ENCODE data around the gene LBX2. TPM values are rescaled to one million over a fixed set of nuclear protein-coding genes. Genes with fewer than 3 reads are reported as not detected.
"Not testable (repeated sequence)": the region's sequence is repeated elsewhere in the genome, so short reads cannot be mapped to it uniquely, and the experiment has no call there.

LBX2 gene
- total RNA-seq, 5 donors from 2014 or later (not counting 1 experiment from before 2014, with no cell fraction given): 0.32 to 0.73 (median 0.66) TPM; not detected in 1

DNA sequence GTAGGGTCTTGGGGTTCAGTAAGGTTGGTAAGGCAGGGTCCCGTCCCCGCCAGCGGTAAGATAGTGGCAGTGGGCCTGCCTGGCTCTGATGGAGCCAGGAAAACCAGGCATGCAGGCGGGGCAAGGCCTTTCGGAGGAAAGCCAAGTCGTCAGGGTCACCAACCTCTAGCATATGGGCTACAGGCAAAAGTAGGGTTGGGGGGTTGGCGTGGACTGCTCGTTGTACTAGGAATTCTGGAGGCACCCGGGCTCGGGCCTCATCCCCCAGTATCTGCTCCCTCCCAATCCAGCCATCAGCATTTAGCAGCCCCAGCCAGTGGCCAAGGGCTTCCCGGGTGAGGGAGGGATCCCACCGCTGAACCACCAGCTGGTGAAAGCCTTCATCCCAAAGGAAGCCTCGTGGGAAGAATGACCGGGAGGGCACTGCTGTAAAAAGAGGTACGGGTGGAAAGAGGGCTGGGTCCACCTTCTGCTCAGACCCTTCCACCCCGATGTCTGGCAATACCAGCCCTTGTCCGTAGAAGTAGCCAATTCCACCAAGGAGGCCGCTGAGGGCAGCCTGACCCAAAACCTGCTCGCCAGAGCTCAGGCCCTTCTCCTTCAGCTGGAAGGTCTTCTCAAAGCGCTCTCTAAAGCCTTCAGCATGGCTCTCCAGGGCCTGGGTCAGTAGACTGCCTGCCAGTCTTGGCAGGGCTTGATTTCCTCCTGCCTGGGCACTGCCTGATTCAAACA, 37.2 kb downstream of the LBX2 start:
- Histone ChIP-seq H3K9me3 (no peaks in the 10 kb centered on the region), H3K4me1 (ENCODE audit: control insufficient read depth in 1 of 2, extremely low read depth in 1 of 2, insufficient read depth in 2 of 2, low read length in 2 of 2) (peaks cover 17 to 40% of the 10 kb centered on the region in 2 experiments), H3K27ac (ENCODE audit: low read length) (no peak overlapping the region), H3K27me3 (replicated peaks in 1 of 2; ENCODE audit: control insufficient read depth in 2 of 2, extremely low read depth in 1 of 2, insufficient read depth in 2 of 2, low read length in 1 of 2) (no peaks in the 10 kb centered on the region), H3K36me3 (ENCODE audit: control insufficient read depth in 2 of 2, extremely low read depth in 1 of 2, insufficient read depth in 1 of 2, low read length in 1 of 2) (peaks cover 6 to 20% of the 10 kb centered on the region in 2 donors), H3K4me3 (ENCODE audit: control insufficient read depth in 1 of 2, extremely low read depth in 1 of 2, low read length in 1 of 2) (no peak overlapping the region)
- 100% methylated on average over 6 of the region's 20 CpGs for whole genome bisulfite sequencing (ENCODE audit: insufficient coverage)
- CTCF ChIA-PET: no interaction called here
- Mint-ChIP-seq H3K36me3 (peaks cover 5% of the 10 kb centered on the region), H3K9me3 (no peaks in the 10 kb centered on the region), H3K27me3 (no peaks in the 10 kb centered on the region), H3K27ac (no peak overlapping the region), H3K4me1 (peaks cover 43 to 57% (median 54%) of the 10 kb centered on the region in 3 donors), H3K4me3 (no peak overlapping the region)
- POLR2A ChIA-PET: no interaction called here
- DNase-seq (no peak), ATAC-seq (replicated peaks in 1 of 4) (no peak)

DNA sequence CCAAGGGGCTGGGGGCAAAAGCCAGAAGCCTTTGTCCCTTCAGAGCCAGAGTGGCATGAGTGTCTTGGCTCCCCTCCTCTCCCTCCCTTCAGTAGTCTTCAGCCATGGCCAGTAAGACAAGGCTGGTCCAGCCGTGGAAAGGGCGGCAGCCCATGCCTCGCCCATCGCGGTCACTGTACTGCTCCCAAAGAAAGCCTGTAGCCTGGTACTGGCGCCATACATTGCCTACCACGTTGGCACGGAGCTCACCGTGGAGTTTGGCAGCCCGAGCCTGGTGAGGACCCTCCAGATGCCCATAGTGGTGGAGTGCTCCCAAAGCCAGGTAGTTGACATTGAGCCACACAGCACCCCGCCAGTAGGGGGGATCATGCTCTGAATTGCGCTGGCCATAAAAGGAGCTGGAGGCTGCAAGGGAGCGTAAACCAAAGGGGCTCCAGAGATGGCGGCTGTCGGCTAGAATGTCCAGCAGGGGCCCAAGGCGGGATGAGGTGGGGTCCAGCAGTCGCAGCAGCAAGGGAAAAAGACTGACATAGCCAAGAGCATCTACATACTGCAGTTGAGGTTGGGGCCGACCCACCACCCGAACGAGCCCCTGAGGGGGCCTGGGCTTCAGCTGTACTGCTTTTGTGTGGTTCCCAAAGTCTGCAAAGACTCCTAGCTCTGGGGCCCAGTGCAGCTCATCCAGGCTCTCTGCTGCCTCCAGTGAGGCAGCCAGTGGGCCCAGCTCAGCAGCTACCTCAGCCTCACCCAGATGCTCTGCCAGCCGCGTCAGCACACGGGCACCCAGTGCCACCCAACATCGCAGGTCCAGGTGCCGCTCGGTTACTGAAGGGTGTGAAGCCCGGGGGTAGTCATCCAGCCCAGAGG, 38.0 kb downstream of the LBX2 start:
- CTCF ChIA-PET: no interaction called here

GRCh38 chr2:74460187-74460586, 39.2 kb downstream of the LBX2 start:
- H3K27me3 Mint-ChIP-seq; H3K9me3 Mint-ChIP-seq; H3K9me3 ChIP-seq; H3K36me3 Mint-ChIP-seq; POLR2A ChIA-PET; DNase-seq; H3K27me3 ChIP-seq (replicated peaks in 1 of 2; ENCODE audit: control insufficient read depth in 2 of 2, extremely low read depth in 1 of 2, insufficient read depth in 2 of 2, low read length in 1 of 2); ATAC-seq (replicated peaks in 1 of 4); H3K27ac Mint-ChIP-seq; H3K27ac ChIP-seq (ENCODE audit: low read length); H3K4me3 ChIP-seq (ENCODE audit: control insufficient read depth in 1 of 2, extremely low read depth in 1 of 2, low read length in 1 of 2): not testable (repeated sequence)
- Histone ChIP-seq H3K4me1 (ENCODE audit: control insufficient read depth in 1 of 2, extremely low read depth in 1 of 2, insufficient read depth in 2 of 2, low read length in 2 of 2) (peaks cover 30 to 53% of the 10 kb centered on the region in 2 experiments), H3K36me3 (ENCODE audit: control insufficient read depth in 2 of 2, extremely low read depth in 1 of 2, insufficient read depth in 1 of 2, low read length in 1 of 2) (peaks cover 6 to 24% of the 10 kb centered on the region in 2 donors)
- H3K4me1 Mint-ChIP-seq: peaks cover 58 to 67% (median 65%) of the 10 kb centered on the region in 3 donors
- peak overlapping the region; percentile 62 to 99 (median 93) for H3K4me3 Mint-ChIP-seq
- WGBS (ENCODE audit: insufficient coverage): 85% methylated on average over 3 of the region's 10 CpGs
- CTCF ChIA-PET: interaction anchor here in 1 of 2 donors (0.7 kb wide), 1 partner anchor 951 kb away, joined by 3 read pairs; no protein-coding TSS in a partner anchor

More for the DNA sequence above, 38.0 kb downstream of the LBX2 start:
- H3K9me3 ChIP-seq: no peaks in the 10 kb centered on the region
- H3K27me3 Mint-ChIP-seq: no peaks in the 10 kb centered on the region
- ATAC-seq (replicated peaks in 1 of 4) (no peak), DNase-seq (no peak)
- no peaks in the 10 kb centered on the region for H3K9me3 Mint-ChIP-seq
- H3K27me3 ChIP-seq (replicated peaks in 1 of 2; ENCODE audit: control insufficient read depth in 2 of 2, extremely low read depth in 1 of 2, insufficient read depth in 2 of 2, low read length in 1 of 2): no peaks in the 10 kb centered on the region
- no peak overlapping the region for H3K4me3 Mint-ChIP-seq
- H3K36me3 Mint-ChIP-seq: peaks cover 5% of the 10 kb centered on the region
- H3K4me1 Mint-ChIP-seq: peaks cover 51 to 65% (median 62%) of the 10 kb centered on the region in 3 donors
- POLR2A ChIA-PET: interaction anchor here in 1 of 2 donors (0.6 kb wide), 1 partner anchor 447 kb away, joined by 4 read pairs; no protein-coding TSS in a partner anchor
- H3K4me1 ChIP-seq (ENCODE audit: control insufficient read depth in 1 of 2, extremely low read depth in 1 of 2, insufficient read depth in 2 of 2, low read length in 2 of 2): peaks cover 23 to 48% of the 10 kb centered on the region in 2 experiments
- no peak overlapping the region for H3K4me3 ChIP-seq (ENCODE audit: control insufficient read depth in 1 of 2, extremely low read depth in 1 of 2, low read length in 1 of 2)
- WGBS (ENCODE audit: insufficient coverage): 94% methylated on average over 24 of the region's 27 CpGs
- H3K36me3 ChIP-seq (ENCODE audit: control insufficient read depth in 2 of 2, extremely low read depth in 1 of 2, insufficient read depth in 1 of 2, low read length in 1 of 2): peaks cover 6 to 20% of the 10 kb centered on the region in 2 donors
- H3K27ac ChIP-seq (ENCODE audit: low read length): no peak overlapping the region
- no peak overlapping the region for H3K27ac Mint-ChIP-seq

GRCh38 chr2:74459503-74460118, 39.8 kb downstream of the LBX2 start:
- Mint-ChIP-seq H3K27ac (peak overlapping the region; percentile 89 to 99), H3K4me3 (peak overlapping the region; percentile 93 to 99 (median 97)), H3K4me1 (peaks cover 62 to 72% (median 69%) of the 10 kb centered on the region in 3 donors)
- not testable (repeated sequence) for H3K27ac ChIP-seq (ENCODE audit: low read length); H3K27me3 ChIP-seq (replicated peaks in 1 of 2; ENCODE audit: control insufficient read depth in 2 of 2, extremely low read depth in 1 of 2, insufficient read depth in 2 of 2, low read length in 1 of 2); H3K9me3 Mint-ChIP-seq; DNase-seq; ATAC-seq (replicated peaks in 1 of 4); H3K9me3 ChIP-seq; H3K36me3 Mint-ChIP-seq; H3K27me3 Mint-ChIP-seq; H3K4me3 ChIP-seq (ENCODE audit: control insufficient read depth in 1 of 2, extremely low read depth in 1 of 2, low read length in 1 of 2)
- 91% methylated on average over 11 of the region's 13 CpGs for WGBS (ENCODE audit: insufficient coverage)
- peaks cover 6 to 24% of the 10 kb centered on the region in 2 donors for H3K36me3 ChIP-seq (ENCODE audit: control insufficient read depth in 2 of 2, extremely low read depth in 1 of 2, insufficient read depth in 1 of 2, low read length in 1 of 2)
- ChIA-PET POLR2A (interaction anchor here in 1 of 2 donors (1.7 kb wide), 1 partner anchor 9 kb away, joined by 5 read pairs; no protein-coding TSS in a partner anchor), CTCF (interaction anchor here in 1 of 2 donors (0.5 to 1.9 kb wide), 3 partner anchors 8 to 14 kb away, joined by 3 to 13 read pairs (median 5); partner anchors contain the start of gene MRPL53)
- peaks cover 32 to 54% of the 10 kb centered on the region in 2 experiments for H3K4me1 ChIP-seq (ENCODE audit: control insufficient read depth in 1 of 2, extremely low read depth in 1 of 2, insufficient read depth in 2 of 2, low read length in 2 of 2)

DNA sequence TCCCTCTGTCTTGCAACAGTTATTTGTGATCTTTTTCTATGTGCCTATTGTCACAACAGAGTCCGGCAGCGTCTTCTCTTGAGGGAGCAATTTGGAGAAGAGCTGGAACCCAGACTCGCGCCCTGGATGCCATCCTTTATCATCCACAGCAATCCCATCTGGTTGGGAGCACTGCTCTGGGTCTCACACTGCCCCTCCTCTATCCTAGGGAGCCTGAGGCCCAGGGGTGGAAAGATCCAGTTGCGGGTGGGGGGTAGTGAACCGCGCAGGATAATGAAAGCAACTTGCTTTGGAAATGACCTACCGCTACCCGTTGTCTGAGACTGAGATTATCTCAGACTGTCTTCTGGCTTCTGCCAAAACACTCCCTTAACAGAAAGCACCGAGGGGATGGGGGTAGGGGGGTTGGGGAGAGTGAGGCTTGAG, 40.5 kb downstream of the LBX2 start:
- peak overlapping the region; percentile 93 to 99 (median 97) for H3K4me3 Mint-ChIP-seq
- Histone ChIP-seq H3K9me3 (no peaks in the 10 kb centered on the region), H3K27ac (ENCODE audit: low read length) (peak overlapping the region; percentile 99), H3K27me3 (replicated peaks in 1 of 2; ENCODE audit: control insufficient read depth in 2 of 2, extremely low read depth in 1 of 2, insufficient read depth in 2 of 2, low read length in 1 of 2) (no peaks in the 10 kb centered on the region), H3K36me3 (ENCODE audit: control insufficient read depth in 2 of 2, extremely low read depth in 1 of 2, insufficient read depth in 1 of 2, low read length in 1 of 2) (peaks cover 6 to 24% of the 10 kb centered on the region in 2 donors), H3K4me1 (ENCODE audit: control insufficient read depth in 1 of 2, extremely low read depth in 1 of 2, insufficient read depth in 2 of 2, low read length in 2 of 2) (peaks cover 32 to 47% of the 10 kb centered on the region in 2 experiments), H3K4me3 (ENCODE audit: control insufficient read depth in 1 of 2, extremely low read depth in 1 of 2, low read length in 1 of 2) (peak overlapping the region; percentile 93 to 96)
- DNase-seq (peak in 1 of 35 experiments; percentile 36), ATAC-seq (replicated peaks in 1 of 4) (no peak)
- H3K27me3 Mint-ChIP-seq: no peaks in the 10 kb centered on the region
- H3K27ac Mint-ChIP-seq: peak overlapping the region; percentile 99
- no peaks in the 10 kb centered on the region for H3K9me3 Mint-ChIP-seq
- ChIA-PET CTCF (interaction anchor here in 1 of 2 donors (0.5 to 1.9 kb wide), 8 partner anchors 9 to 73 kb away, joined by 3 to 14 read pairs (median 4); partner anchors contain the start of genes CCDC142, MRPL53 and TTC31), POLR2A (interaction anchor here (0.6 to 1.7 kb wide), 7 partner anchors 9 to 259 kb away, joined by 4 to 15 read pairs (median 4); partner anchors contain the start of gene MRPL53 (in 1 of the 2))
- 6% methylated on average over 2 of the region's 10 CpGs for WGBS (ENCODE audit: insufficient coverage)
- H3K4me1 Mint-ChIP-seq: peaks cover 61 to 74% (median 66%) of the 10 kb centered on the region in 3 donors
- H3K36me3 Mint-ChIP-seq: peaks cover 5% of the 10 kb centered on the region

Measured in T-cell (primary cell).